Measurements from ENCODE around the gene NUMB. TPM values are rescaled to one million over a fixed set of nuclear protein-coding genes. Genes with fewer than 3 reads are reported as not detected.

NUMB gene
- total RNA-seq, 1 experiment from 2014 or later = 46.5 TPM

GRCh38 chr14:73289729-73290128 is 168.6 kb downstream of the NUMB start:
- H2BK20ac ChIP-seq (ENCODE audit: low read depth, low read length, poor library complexity, severe bottlenecking) = no peak overlapping the region
- H2BK5ac ChIP-seq (ENCODE audit: insufficient read length, low read length) = no peak overlapping the region
- no peaks in the 10 kb centered on the region for H3K79me1 ChIP-seq (ENCODE audit: insufficient read depth, low read depth, low read length, poor library complexity, severe bottlenecking)
- H3K14ac ChIP-seq (ENCODE audit: insufficient read depth, low read length) = no peak overlapping the region
- no peak overlapping the region for H3K4ac ChIP-seq (ENCODE audit: low read depth, low read length)
- no peak overlapping the region for H4K8ac ChIP-seq (replicated peaks; ENCODE audit: insufficient read length, low read depth, low read length)
- no peak for DNase-seq
- H2BK120ac ChIP-seq (ENCODE audit: low read depth, low read length, poor library complexity, severe bottlenecking) = no peak overlapping the region
- no peak overlapping the region for H3K18ac ChIP-seq (ENCODE audit: insufficient read length, low read depth, low read length)
- WGBS (ENCODE audit: extremely low coverage, insufficient read length, low lambda C conversion rate) = no CpG with 5 or more reads among the region's 3 CpGs
- TF ChIP-seq, protein P1, sequence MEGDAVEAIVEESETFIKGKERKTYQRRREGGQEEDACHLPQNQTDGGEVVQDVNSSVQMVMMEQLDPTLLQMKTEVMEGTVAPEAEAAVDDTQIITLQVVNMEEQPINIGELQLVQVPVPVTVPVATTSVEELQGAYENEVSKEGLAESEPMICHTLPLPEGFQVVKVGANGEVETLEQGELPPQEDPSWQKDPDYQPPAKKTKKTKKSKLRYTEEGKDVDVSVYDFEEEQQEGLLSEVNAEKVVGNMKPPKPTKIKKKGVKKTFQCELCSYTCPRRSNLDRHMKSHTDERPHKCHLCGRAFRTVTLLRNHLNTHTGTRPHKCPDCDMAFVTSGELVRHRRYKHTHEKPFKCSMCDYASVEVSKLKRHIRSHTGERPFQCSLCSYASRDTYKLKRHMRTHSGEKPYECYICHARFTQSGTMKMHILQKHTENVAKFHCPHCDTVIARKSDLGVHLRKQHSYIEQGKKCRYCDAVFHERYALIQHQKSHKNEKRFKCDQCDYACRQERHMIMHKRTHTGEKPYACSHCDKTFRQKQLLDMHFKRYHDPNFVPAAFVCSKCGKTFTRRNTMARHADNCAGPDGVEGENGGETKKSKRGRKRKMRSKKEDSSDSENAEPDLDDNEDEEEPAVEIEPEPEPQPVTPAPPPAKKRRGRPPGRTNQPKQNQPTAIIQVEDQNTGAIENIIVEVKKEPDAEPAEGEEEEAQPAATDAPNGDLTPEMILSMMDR (conservative IDR thresholded peaks at IDR 0.05) = no peak
- no peak overlapping the region for H3K27ac ChIP-seq (ENCODE audit: insufficient read length, low read depth, low read length)
- no peaks in the 10 kb centered on the region for H3K27me3 ChIP-seq (ENCODE audit: insufficient read depth, low read length)
- no peaks in the 10 kb centered on the region for H4K20me1 ChIP-seq (ENCODE audit: control insufficient read depth, insufficient read depth, insufficient read length)
- H3K56ac ChIP-seq (ENCODE audit: insufficient read length, low read depth, low read length) = no peak overlapping the region
- Mint-ChIP-seq H3K9me3 (no peaks in the 10 kb centered on the region), H3K27me3 (ENCODE audit: low read depth) (no peaks in the 10 kb centered on the region), H3K36me3 (ENCODE audit: insufficient read depth in 1 of 3, low read depth in 3 of 3) (peaks cover 6 to 35% (median 20%) of the 10 kb centered on the region in 3 experiments; a peak in 5 of 7 replicates), H3K27ac (peak overlapping the region in 1 of 3 experiments; percentile 97; a peak in 2 of 7 replicates), H3K4me3 (no peak overlapping the region), H3K4me1 (peaks cover 36 to 48% of the 10 kb centered on the region in 2 experiments)
- H3K9ac ChIP-seq (ENCODE audit: extremely low read depth, insufficient read length, low read length) = no peak overlapping the region
- H3T11ph ChIP-seq (ENCODE audit: low read length) = no peak overlapping the region
- no peak overlapping the region for H2AK5ac ChIP-seq (ENCODE audit: insufficient read length, low read length)
- H4K91ac ChIP-seq (ENCODE audit: insufficient read length, low read depth, low read length) = no peak overlapping the region
- no peaks in the 10 kb centered on the region for H3K23me2 ChIP-seq (ENCODE audit: insufficient read length, low read depth, low read length, poor library complexity, severe bottlenecking)
- no peak overlapping the region for H2AFZ ChIP-seq (ENCODE audit: low read length)
- H4K5ac ChIP-seq (ENCODE audit: insufficient read length, low read depth, low read length) = no peak overlapping the region
- peaks cover 7% of the 10 kb centered on the region; the same call in 1 of the 2 replicates for H3K4me1 ChIP-seq (ENCODE audit: insufficient read depth, low read length)
- no peaks in the 10 kb centered on the region for H3K9me3 ChIP-seq (ENCODE audit: control insufficient read depth, low read depth, low read length)
- no peaks in the 10 kb centered on the region for H3K79me2 ChIP-seq (ENCODE audit: insufficient read depth, low read length)
- no peak overlapping the region for H2BK15ac ChIP-seq (ENCODE audit: low read depth, low read length)
- no peak overlapping the region for H3K4me2 ChIP-seq (ENCODE audit: insufficient read depth, insufficient read length, low read length)
- no peak overlapping the region for H2BK12ac ChIP-seq (ENCODE audit: insufficient read length, low read depth, low read length)
- no peak overlapping the region for H3K23ac ChIP-seq (ENCODE audit: insufficient read length, low read depth, low read length)
